NB4 (cell line): ENCODE data around the gene LYZL2.

Experiments used
- DNase-seq: peaks from one replicate; pipeline ENCODE4 v3.0.0; 2010; ENCODE audit warnings: low read depth
- H3K4me3 ChIP-seq: one replicate; pipeline ENCODE4 v1.5.1; 2011; ENCODE audit warnings: mild to moderate bottlenecking, low read depth, low read length, moderate library complexity
- MYC ChIP-seq: IDR thresholded peaks from 2 replicates; pipeline ENCODE4 v1.6.1; 2011; ENCODE audit warnings: low read depth, low read length
- POLR2A ChIP-seq: IDR thresholded peaks from 2 replicates; pipeline ENCODE4 v1.6.1; 2011; ENCODE audit warnings: mild to moderate bottlenecking; ENCODE audit not compliant: insufficient read length; ENCODE audit errors: extremely low read depth
- TF ChIP-seq, protein P1 (sequence below): IDR thresholded peaks from 2 replicates; pipeline ENCODE4 v1.6.1; 2011; ENCODE audit warnings: low read depth, low read length
- TF ChIP-seq, protein P2 (sequence below): IDR thresholded peaks from one replicate; pipeline ENCODE4 v1.5.1; 2012; ENCODE audit warnings: low read depth, low read length

The LYZL2 gene

DNA sequence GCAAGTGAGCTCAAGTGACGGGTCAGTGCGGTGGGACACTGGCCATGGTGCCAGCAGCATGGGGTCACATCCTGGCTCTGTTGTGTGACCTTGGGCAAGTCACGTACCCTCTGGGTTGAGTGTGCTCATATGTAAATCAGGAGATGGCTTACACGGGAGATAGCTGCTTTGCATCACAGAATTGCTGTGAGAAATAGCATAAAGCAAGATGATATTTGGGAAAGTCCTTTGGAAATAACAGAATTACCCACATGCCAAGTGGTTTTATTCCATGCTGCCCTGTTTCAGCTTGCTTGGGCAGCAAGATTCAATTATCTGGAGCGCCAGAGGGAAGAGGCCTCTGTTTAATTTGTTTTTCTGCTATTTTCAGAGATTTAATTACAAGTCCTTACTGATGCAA lies 48.9 kb downstream of the LYZL2 start:
- no peak overlapping the region for H3K4me3 ChIP-seq
- TF ChIP-seq MYC (no peak), POLR2A (no peak)
- TF ChIP-seq, protein P1, sequence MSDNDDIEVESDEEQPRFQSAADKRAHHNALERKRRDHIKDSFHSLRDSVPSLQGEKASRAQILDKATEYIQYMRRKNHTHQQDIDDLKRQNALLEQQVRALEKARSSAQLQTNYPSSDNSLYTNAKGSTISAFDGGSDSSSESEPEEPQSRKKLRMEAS = no peak
- TF ChIP-seq, protein P2, sequence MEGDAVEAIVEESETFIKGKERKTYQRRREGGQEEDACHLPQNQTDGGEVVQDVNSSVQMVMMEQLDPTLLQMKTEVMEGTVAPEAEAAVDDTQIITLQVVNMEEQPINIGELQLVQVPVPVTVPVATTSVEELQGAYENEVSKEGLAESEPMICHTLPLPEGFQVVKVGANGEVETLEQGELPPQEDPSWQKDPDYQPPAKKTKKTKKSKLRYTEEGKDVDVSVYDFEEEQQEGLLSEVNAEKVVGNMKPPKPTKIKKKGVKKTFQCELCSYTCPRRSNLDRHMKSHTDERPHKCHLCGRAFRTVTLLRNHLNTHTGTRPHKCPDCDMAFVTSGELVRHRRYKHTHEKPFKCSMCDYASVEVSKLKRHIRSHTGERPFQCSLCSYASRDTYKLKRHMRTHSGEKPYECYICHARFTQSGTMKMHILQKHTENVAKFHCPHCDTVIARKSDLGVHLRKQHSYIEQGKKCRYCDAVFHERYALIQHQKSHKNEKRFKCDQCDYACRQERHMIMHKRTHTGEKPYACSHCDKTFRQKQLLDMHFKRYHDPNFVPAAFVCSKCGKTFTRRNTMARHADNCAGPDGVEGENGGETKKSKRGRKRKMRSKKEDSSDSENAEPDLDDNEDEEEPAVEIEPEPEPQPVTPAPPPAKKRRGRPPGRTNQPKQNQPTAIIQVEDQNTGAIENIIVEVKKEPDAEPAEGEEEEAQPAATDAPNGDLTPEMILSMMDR = no peak

DNA sequence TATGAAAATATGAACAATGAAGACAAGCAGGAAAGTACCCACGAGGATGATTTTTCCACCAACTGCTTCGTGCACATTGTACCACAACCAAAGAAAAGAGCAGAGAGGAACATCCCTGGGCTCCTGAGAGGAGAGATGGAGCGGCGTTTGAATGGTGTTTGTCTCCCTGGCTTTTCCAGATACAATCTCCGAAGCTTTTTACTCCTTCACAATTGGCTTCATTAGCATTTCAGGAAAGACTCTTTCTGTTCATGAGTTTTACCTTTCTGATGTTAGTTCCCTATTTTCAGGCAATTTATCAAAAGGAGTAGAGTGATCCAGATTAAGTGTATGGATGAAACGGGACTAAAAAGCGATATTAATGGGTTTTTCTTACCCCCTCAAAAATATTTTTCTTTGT lies 49.3 kb downstream of the LYZL2 start:
- no peak overlapping the region for H3K4me3 ChIP-seq
- no peak for DNase-seq
- TF ChIP-seq MYC (no peak), POLR2A (no peak)
- TF ChIP-seq, protein P1 = no peak
- TF ChIP-seq, protein P2 = no peak

More for the DNA sequence above, 48.9 kb downstream of the LYZL2 start:
- DNase-seq = no peak

DNA sequence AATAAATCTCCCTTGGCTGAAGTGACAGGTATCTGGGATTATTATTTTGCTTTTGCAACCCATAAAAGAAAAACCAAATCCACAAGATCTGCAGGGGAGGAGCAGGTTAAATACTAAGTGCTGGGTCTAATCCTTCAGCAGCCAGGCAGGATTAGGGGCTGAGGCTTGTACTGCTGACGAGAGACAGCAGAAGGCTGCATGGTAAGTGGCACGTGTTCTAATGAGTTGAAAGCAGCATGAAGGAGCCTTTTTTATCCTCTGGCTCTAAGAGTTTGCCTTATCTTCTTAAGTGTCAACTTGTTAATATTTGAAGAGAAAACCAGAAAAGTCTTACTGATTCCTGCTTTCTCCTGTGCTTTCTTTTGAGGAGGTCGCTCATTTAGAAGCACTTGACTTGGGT lies 50.0 kb downstream of the LYZL2 start:
- no peak for DNase-seq

DNA sequence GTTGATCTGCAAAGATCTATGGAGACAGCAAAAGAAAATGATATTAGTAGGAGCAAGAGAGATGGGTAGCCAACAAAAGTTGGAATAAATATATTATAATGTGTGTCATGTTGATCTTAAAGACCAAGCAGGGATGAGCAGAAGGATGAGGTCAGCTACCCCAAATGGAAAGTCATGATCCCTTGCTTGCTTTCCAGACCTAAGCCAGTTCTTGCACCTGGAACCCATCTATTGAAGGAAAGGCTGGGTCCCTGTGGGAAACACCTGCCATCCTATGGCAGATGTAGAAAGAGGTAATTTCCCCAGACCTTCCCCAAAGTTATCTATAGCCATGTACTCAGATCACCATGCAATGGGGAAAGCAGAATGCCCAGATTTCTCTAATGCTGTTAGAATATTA lies 52.5 kb downstream of the LYZL2 start:
- no peak for TF ChIP-seq POLR2A
- no peak for TF ChIP-seq MYC
- TF ChIP-seq, protein P1 = no peak
- TF ChIP-seq, protein P2 = no peak
- DNase-seq = no peak

More for the DNA sequence above, 50.0 kb downstream of the LYZL2 start:
- TF ChIP-seq MYC = no peak
- no peak for TF ChIP-seq POLR2A
- TF ChIP-seq, protein P1 = no peak
- no peak overlapping the region for H3K4me3 ChIP-seq

DNA sequence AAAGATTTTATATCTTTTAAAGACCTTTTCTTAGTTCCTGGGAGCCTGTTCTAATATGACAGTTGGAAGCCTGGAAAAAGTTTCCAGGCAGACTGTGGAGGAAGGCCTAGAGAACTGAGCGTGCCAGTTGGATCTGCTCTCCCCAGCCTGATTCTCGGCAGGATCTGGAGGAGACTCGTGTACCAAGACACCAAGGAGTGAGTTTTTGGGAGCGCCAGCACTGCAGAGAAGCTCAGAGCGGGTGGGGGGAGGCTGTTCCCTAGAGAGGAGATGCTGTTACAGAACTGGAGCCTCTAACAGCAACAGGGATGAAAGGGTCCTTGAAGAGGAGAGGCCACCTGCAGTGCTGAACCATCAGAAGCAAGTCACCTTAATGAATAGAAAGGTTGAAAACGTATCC lies 52.9 kb downstream of the LYZL2 start:
- no peak for DNase-seq
- TF ChIP-seq POLR2A (no peak), MYC (no peak)
- TF ChIP-seq, protein P2 = no peak
- TF ChIP-seq, protein P1 = no peak

More for the DNA sequence above, 52.5 kb downstream of the LYZL2 start:
- H3K4me3 ChIP-seq = no peak overlapping the region

DNA sequence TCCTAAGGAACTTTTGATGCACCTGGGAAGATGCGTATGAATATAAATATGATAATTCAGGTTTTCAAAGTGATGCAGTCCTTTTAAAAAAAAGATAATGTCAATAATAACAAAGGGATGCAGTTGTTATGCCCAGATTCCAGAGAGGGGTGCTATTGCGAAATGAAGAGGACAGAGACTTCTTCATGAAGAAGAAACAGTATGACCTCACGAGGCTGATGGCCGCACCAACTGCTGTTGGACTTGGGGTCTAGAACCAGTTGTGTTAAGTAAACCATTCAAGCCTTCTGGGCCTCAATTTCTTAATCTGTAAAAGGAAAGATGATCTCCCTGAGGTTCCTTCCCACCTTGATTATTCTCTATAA lies 55.1 kb downstream of the LYZL2 start:
- TF ChIP-seq POLR2A = no peak
- TF ChIP-seq, protein P2 = no peak
- no peak for TF ChIP-seq MYC
- TF ChIP-seq, protein P1 = no peak
- no peak for DNase-seq
- H3K4me3 ChIP-seq = no peak overlapping the region

More for the DNA sequence above, 52.9 kb downstream of the LYZL2 start:
- H3K4me3 ChIP-seq = no peak overlapping the region
